NB4 (cell line): ENCODE results near the gene RRAS.

Source experiments
- DNase-seq: peaks from one replicate; pipeline ENCODE4 v3.0.0; 2010; ENCODE audit warnings: low read depth
- H3K4me3 ChIP-seq: one replicate; pipeline ENCODE4 v1.5.1; 2011; ENCODE audit warnings: mild to moderate bottlenecking, low read depth, low read length, moderate library complexity
- CTCF ChIP-seq: IDR thresholded peaks from one replicate; pipeline ENCODE4 v1.5.1; 2012; ENCODE audit warnings: low read depth, low read length
- MAX ChIP-seq: IDR thresholded peaks from 2 replicates; pipeline ENCODE4 v1.6.1; 2011; ENCODE audit warnings: low read depth, low read length
- MYC ChIP-seq: IDR thresholded peaks from 2 replicates; pipeline ENCODE4 v1.6.1; 2011; ENCODE audit warnings: low read depth, low read length
- POLR2A ChIP-seq: IDR thresholded peaks from 2 replicates; pipeline ENCODE4 v1.6.1; 2011; ENCODE audit warnings: mild to moderate bottlenecking; ENCODE audit not compliant: insufficient read length; ENCODE audit errors: extremely low read depth

RRAS gene

GRCh38 chr19:49663224-49663623 is 23.3 kb upstream of the RRAS start:
- no peak overlapping the region for H3K4me3 ChIP-seq
- TF ChIP-seq MYC (no peak), POLR2A (no peak), CTCF (no peak), MAX (no peak)
- no peak for DNase-seq

- DNase-seq: no peak
- no peak overlapping the region for H3K4me3 ChIP-seq
- TF ChIP-seq CTCF (no peak), MAX (no peak), POLR2A (no peak), MYC (no peak)
These were observed 22.1 kb upstream of the RRAS start for GRCh38 chr19:49662011-49662410.

- TF ChIP-seq POLR2A: no peak
- no peak for TF ChIP-seq MAX
- TF ChIP-seq CTCF: no peak
- no peak for TF ChIP-seq MYC
- H3K4me3 ChIP-seq: no peak overlapping the region
- DNase-seq: no peak
These were observed 20.5 kb upstream of the RRAS start for GRCh38 chr19:49660338-49660961.

- DNase-seq: no peak
- TF ChIP-seq CTCF: no peak
- TF ChIP-seq MYC: no peak
- no peak for TF ChIP-seq POLR2A
- TF ChIP-seq MAX: no peak
- H3K4me3 ChIP-seq: no peak overlapping the region
These were observed 18.9 kb upstream of the RRAS start for GRCh38 chr19:49658566-49659442.

GRCh38 chr19:49658139-49658517 is 18.2 kb upstream of the RRAS start:
- H3K4me3 ChIP-seq: no peak overlapping the region
- no peak for TF ChIP-seq POLR2A
- TF ChIP-seq MYC: no peak
- no peak for TF ChIP-seq MAX
- TF ChIP-seq CTCF: no peak
- no peak for DNase-seq
